ENCODE data around the gene HTR6.

HTR6 gene

DNA sequence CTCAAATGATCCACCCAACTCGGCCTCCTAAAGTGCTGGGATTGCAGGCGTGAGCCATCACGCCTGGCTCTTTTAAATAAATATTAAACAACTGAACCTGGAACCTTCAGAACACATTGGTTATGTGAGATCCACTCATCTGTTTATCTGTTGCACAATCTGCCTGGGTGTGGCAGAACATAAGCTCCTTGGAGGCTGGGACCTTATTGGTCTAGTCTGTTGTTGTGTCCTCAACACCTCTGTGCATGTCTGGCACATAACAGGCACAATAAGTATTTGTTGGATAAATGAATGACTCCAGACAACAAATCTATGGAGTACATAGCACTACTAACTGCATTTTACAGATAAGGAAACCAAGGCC lies 24.7 kb upstream of the HTR6 start:
- DNase-seq = no peak

DNA sequence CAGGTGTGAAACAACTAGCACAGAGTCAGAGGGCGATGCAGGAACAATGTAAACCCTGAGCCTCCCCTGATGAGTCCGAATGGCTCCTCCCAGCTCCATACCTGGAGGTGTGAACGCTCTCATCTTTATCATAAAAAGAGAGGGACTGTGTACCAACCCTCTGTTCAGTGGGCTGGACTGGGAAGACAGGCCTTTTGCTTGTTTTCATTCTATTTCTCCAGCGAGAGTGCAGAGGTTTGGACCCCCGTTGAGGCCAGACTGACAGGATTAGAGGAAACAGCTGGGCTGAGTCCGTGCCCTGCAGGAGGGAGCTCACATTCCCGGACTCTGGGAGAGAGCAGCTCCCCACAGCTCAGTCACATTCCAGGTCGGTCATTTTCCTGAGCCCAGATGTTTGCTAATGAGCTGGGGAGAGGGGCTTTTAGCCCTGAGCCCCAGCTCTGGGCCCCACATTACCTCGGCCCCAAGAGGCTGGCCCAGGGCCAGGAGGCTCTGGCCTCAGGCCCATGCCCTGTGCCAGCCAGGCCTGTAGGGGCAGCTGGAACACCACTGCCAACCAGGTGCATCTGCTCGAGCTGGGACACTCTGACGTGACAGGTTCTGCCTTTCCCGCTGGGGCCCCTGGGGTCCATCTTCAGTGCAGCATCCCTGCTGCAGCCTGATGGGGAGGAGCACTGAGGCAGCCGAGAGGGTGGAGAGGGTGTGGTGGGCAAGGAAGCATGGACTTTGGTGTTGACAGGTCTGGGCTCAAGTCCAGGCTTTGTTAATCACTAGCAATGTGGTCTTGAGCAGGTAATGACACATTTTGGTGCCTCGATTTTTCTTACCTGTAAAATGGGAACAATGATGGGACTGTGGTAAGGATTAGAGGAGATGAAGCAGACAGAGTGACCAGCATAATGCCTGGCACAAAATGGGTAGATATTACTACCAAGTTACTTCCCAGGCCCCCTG lies 24.0 kb upstream of the HTR6 start:
- DNase-seq = no peak

DNA sequence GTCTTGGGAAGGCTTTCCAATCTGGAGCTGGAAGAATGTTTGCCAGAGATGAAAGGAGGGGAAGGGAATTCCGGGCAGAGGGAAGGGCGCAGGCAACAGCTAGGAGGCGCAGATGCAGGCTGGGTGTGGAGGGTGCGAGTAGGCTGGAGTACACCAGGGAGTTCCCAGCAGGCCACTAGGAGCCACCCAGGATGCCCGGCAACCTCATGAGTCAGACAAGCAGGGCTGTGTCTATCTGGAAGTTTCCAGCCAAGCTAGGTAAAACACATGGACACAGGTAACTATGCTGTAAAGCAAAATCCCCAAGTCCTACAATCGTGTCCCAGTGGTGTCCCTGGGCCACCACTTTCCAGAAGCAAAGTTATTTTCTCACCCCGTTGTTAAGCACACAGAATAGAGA lies 21.6 kb upstream of the HTR6 start:
- no peak for DNase-seq

DNA sequence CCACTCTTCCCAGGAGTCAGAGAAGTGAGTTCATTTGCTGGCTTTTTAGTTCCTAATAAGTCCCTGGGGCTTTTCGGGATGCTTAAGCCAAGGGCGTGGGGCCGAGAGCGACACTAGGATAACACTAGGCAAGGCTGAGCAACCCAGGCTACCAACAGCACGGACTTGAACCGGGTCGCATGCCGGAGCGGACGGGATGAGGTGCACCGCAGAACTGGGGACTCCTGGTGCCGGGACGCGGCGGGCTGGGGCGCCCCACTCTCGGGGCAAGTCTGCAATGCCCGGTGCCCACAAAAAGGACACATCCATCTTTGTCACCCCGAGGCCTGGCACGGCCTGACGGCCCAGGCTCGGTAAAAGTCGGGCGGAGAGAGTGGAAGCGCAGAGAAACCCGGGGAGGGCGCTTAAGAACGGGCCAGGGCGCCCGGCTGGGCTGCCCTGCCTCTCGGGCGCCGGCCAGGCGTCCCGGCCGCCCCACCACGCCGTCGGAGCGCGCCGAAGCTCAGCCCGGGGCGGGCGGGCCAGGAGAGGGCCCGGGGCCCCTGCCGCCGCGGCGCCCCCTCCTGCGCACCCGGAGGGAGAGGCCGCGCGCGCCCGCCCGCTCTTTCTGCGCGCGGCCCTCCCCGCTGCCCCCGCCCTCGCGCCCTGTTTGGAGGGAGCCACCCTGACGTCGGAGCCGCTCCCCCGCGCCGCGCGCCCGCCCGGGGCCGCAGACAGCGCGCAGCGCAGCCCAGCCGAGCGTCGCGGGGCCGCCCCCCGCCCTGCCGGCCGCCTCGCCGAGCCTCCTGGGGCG lies 20.9 kb upstream of the HTR6 start, which contains the start of gene NBL1:
Gene NBL1, plus strand, starts transcription at position 710 of the 793 bp plus-strand sequence. CDS start 10,720 bp downstream, outside the sequence.
- DNase-seq = peak; percentile 68

DNA sequence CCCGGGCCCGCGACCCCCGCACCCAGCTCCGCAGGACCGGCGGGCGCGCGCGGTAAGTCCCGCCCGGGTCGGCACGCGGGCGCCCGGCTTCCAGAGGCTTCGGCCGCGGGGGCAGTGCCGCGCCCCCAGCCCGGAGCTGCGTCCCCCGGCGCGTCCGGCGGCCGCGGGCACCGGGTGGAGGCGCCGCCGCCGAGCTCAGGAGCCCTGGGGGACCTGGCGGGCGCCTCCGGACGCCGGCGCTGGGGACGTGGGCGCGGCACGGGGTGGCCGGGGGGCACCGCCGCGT lies 20.3 kb upstream of the HTR6 start:
- DNase-seq = no peak

DNA sequence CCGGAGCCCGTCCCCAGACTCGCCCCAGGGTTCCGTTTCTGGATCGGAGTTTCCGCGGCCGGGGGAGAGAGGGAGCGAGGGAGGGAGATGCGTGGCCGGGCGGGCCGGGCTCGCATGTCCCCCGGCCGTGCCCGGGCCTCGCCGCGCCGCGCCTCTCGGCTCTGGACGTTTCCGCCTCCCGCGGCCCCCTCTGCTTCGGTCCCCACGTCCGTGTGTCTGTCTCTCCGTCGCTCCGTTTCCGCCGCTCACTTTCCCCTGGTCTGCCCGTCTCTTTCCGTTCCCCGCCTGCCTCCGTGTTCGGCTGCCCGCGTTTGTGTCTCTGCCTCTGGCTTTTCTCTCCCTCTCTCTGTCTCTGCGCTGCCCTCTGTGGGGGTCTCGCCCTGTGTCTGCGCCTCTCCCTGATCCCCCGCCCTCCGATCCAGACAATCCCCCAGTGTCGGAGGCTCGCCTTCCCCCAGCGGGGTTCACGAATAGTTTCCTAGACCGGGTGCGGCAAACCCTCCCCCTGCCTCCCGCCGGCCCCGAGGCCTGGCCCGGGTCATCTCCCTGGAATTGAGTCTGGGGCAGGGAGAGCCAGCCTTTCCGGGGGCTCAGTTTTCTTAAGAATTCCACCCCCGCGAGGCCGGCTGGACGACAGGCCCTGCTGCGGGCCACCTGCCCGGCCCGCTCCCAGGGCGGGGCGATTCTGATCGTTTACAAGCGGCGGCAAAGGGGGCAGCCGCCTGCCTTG lies 19.8 kb upstream of the HTR6 start:
- peak; percentile 75 for DNase-seq

DNA sequence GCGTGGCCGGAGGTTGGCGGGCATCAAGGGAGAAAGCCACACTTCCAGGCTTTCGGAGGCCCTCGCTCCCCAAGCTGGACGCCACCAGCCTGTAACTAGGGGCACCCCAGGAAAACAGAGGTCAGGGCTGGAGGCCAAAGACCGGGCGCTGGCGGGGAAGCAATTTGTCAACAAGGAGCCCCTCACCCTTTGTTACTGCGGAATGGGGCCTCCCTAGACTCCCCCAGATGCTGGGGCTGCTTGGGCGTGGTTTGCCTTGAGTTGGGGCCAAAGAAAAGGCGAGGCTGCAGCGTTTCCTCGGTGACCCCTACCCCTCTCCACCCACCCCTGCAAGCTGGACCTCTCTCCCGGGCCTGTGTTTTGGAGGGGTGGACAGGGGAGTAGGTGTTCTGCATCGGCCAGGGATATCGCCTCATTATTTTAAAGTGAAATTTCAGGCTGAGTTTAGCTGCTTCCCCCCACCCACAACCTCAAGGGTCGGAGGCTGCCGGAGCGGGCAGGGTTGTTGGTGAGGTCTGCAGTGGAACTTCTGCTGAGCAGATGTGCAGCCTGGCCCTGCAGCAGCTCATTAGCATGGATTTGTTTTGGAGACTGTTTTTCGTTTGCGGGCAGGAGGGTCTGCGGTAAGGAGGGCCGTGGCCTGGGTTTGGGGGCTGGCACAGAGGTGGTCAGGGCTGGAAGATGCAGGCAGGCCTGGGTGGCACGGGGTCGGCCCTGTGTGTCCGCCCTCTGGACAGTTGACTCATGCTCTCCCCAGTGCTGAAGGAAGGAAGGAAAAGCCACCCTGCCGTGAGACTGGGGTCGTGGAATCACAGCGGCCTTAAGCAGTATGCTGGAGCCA lies 19.0 kb upstream of the HTR6 start:
- no peak for DNase-seq

DNA sequence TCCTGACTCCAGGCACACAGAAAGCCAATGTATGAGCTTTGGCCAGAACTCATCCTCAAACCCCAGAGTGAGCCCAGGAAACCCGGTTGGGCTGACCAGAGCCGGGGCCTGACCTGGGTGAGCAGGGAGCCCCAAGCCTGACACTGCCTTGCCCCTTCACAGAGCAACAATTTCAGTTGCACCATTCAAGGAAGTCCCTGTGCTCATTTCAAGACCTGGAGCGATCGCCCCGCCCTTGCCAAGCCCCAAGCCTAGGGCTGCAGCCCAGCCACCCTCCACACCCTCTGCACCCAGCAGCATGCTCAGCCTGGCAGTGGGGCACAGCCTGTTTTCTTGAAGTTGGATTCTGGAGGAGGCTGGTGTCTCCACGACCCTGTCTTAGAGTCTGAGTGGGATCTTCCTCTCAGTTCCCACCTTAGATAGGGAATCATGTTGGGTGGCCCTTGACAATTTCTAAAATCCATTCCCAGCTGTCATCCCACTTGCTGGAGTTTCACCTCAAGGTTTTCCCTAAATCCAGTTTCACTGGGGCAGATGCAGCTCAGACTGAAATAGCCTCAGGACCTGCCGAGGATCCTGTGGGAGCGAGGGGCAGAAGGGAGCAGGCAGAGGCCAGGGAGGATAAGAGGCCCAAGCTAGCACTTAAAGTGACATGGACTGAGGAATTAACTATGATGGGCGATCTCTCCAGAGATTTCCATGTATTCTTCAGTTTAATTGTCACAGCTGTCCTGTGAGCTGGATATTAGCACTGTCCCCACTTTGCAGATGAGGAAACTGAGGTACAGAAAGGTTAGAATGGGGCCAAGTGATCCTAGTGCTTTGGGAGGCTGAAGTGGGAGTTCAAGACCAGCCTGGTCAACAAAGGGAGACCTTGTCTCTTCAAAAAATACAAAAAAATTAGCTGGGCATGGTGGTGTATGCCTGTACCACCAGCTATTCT lies 18.0 kb upstream of the HTR6 start:
- DNase-seq = peak; percentile 28

DNA sequence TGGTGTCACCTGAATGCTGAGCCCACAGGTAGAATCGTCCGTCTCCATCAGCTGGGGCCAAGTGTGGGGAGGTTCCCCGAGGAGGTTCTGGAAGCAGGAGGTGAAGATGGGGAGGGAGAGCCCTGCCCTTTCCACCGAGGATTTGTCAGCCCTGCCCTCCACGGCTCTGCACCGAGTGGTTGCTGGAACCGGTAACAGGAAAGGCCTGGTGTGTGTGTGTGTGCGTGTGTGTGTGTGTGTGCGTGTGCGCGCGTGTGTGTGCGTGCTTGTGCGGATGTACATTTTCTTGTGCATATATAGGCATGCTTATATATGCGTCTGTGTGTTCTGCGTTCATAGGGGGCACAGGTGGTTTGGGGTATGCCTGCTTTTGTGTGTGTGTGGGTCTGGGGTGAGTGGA lies 17.0 kb upstream of the HTR6 start:
- peak; percentile 29 for DNase-seq

DNA sequence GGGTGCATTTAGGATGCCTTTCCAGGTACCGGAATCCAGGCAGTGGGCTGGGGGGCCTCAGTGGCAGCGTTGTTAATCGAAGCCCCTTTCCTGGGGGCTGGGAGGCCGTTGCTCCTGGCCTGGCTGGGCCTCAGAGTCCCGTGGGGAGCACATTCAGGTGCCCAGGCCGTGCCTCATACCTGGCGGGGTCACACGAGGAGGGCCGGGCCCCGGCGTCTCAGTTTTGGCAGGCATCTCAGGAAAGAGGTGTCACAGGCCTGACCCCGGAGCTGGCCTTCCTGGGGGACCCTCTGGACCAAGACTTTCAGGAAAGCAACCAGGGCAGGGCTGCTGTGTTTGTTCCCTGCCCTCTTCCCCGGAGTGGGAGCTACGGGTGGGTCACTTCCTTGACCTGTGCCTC lies 16.4 kb upstream of the HTR6 start:
- no peak for DNase-seq

DNA sequence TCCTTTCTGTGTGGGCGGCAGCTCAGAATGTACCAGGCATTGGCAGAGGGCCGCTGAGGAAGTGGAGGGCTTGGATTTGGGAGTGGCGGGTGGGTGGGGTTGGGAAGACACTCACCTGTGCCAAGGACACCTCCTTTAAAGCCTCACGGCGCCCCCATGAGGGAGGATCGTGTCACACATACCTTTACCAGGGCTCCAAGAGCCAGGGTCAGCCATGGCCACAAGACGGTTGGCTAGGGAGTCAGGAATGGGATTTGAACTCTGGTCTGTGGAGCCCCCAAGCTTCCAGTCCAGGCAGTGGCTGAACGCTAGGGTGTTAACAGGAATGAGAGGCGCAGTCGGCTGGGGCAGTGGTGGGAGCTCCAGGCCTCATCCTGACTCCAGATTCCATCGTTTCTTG lies 16.0 kb upstream of the HTR6 start:
- DNase-seq = peak; percentile 37

DNA sequence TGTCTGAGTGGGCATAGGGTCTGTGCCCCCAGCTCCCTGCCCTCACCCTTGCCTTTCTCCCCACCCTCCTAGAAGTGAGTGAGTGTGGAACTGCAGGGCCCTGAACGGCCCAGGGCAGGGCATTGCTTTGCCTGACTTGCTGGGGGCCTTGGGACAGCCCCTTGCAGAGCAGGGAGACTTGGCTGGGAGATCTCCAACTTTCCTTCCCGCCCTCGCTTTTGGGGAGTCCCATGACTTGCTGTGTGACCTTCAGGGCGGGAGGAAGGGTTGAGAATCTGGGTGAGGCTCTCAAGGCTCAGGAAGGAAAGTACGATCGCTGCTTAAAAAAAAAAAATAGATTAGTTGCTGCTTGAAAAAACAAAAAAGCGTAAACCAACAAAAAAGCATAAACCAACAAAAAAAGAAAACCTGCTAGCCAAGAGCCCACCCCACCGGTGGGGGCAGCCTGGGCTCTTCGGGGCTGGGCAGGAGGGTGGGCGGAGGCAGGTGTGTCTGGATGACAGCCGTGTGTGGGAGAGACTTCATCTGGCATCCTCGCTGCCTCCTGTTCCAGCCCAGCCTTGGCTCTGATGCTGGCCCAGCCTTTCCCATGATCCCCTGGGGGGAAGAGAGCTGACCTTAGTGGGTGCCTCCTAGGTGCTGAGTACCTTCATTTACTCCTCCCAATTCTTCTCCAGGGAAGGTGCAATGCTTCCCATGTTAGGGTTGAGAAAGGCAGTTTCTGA lies 14.1 kb upstream of the HTR6 start:
- no peak for DNase-seq

DNA sequence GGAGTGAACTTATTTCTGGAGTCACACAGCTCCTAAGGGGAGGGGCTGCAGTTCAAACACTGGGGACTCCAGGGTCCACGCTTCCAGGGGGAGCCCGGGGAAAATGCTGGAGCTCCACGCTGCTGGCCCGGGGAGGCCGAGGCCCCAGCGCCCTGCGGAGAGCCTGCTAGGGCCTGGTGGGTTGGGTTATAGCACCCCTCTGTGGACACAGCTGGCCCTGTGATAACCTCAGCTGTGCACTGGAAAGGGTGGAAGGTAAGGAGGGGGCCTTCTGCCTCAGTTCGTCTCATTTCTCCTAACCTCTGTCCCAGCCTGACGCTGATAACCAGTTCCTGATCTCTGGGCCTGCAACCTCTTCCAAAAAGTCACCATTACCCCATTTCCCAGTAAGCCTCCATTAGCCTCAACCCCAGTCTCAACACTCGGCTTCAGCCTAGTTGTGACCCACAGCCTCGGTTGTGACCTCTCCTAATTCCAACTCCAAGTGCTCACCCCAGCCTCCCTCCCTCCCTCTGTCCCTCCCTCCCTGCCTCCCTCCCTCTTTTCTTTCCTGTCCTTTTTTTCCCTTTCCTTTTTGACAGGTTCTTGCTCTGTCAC lies 13.4 kb upstream of the HTR6 start:
- peak; percentile 65 for DNase-seq

DNA sequence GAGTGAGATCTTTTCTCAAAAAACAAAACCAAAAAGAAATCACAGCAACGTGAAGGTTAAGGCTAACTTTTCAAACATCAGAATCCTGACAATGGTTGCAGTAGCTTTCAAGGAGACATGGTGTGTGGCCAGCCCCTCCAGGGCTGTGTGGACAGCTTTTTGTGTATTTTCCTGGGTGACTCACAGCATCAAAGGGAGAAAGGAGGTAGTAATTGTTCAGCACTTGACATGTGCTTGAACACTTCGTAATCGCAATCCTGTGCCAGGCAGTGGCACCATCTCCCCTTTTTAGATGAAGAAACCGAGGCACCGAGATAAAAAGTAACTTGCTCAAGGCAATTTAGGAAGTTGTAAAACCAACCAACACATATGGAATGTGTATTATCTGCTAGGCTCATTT lies 10.3 kb upstream of the HTR6 start:
- no peak for DNase-seq

DNA sequence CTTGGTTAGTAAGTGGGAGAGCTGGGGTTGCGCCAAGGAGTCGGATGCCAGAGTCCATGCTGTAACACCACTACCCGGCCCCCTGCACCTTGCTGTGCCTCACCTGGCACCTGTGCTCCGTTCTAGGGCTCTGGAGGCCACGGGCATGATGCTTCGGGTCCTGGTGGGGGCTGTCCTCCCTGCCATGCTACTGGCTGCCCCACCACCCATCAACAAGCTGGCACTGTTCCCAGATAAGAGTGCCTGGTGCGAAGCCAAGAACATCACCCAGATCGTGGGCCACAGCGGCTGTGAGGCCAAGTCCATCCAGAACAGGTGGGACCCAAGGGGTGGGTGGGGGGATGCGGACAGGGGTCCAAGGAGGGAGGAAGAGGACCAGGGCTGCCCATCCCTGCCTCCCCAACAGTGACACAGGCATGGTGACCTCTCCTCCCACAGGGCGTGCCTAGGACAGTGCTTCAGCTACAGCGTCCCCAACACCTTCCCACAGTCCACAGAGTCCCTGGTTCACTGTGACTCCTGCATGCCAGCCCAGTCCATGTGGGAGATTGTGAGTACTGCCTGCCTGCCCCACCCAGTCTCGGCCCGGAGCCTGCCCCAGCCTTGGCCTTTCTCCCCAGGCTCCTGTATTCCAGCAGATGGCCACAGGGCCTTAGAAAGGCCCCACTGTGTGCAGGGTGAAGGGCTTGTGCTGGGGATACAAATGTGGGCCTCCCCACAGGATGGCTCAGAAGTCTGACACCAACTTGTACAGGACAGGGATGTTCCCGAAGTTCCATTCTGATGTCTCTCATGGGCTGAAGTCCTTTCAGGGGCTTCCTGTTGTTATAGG lies 9.6 kb upstream of the HTR6 start:
- no peak for DNase-seq

DNA sequence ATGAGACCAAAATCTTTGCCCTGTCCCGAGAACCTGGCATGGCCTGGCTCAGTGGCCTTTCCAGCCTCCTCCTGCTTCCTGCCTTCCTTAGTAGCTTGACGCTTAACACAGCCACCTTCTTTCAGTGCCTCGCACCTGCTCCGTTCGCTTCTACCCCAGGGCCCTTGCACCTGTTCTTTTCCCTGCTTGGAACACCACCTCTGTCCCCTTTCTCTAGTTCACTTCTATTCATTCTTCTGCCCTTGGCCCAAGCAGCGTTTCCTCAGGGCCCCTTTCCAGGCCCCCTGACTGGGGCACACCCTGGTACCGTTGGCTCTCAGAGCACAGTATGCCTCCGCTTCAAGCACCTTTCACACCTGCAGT lies 9.0 kb upstream of the HTR6 start:
- no peak for DNase-seq

DNA sequence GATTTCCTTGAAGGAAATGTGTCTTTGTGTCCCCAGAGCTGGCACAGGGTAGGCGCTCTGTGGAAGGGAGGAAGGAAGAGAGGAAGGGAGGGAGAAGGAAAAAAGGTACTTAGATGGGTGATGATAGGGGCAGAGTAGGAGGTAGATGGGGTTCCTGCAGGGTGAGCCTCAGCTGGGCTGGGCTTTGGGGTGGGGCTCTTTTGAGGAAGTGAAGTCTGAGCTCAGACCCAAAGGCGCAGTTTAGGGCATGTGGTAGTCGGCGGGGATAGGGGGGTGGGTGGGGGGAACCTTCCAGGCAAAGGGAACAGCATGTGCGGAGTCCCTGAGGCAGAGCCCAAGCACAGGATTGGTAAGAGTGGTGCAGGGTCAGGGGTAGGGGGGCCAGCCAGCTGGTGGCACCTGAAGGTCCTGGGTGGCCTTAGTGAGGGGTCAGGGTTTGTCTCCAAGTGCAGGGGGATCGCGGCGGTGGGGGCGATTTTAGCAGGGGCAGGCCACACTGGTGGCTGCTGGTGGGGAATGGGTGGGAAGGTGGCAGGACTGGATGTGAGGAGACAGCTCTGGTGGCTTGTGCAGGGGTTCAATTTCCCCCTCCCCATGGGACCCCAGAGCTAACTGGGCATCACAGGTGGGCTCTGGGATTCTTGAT lies 8.4 kb upstream of the HTR6 start:
- no peak for DNase-seq

DNA sequence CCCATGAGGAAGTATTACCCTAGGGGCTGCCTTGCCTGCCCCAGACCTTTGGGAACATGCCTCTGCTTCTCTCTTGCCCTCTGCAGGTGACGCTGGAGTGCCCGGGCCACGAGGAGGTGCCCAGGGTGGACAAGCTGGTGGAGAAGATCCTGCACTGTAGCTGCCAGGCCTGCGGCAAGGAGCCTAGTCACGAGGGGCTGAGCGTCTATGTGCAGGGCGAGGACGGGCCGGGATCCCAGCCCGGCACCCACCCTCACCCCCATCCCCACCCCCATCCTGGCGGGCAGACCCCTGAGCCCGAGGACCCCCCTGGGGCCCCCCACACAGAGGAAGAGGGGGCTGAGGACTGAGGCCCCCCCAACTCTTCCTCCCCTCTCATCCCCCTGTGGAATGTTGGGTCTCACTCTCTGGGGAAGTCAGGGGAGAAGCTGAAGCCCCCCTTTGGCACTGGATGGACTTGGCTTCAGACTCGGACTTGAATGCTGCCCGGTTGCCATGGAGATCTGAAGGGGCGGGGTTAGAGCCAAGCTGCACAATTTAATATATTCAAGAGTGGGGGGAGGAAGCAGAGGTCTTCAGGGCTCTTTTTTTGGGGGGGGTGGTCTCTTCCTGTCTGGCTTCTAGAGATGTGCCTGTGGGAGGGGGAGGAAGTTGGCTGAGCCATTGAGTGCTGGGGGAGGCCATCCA lies 7.8 kb upstream of the HTR6 start:
- no peak for DNase-seq

All from activated CD4-positive, alpha-beta T cell treated with anti-CD3 and anti-CD28 coated beads for 48 hours (primary cell).